Globus pallidus (tissue), 1 donor: Measurements from ENCODE around the gene CLSTN2.

Source experiments
- DNase-seq: peaks from one replicate; pipeline ENCODE4 v3.0.0-alpha.2; 2015; ENCODE audit warnings: low spot score

CLSTN2 gene

DNA sequence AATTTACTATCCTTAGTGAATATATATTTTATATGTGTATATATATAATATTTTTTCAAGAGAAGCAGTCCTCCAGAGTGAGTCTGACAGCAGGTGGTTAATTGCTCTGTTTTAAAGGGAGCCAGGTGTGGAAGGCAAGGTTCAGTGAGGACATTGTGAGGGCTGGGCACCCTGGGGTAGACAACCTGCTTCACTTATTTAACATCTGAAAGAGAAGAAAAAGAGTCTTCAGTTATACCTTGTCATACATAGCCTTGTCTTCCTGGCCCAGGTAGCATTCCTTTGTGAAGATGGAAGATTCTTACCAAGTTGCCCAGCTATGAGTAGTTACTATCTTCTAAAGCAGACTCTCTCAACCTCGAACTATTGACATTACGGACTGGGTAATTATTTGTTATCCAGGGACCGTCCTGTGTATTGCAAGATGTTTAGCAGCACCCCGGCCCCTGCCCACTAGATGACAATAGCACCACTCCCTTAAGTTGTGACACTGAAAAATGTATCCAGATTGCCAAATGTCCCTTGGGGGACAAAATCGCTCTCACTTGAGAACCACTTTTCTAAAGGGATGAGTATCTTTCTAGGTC is 406.9 kb downstream of the CLSTN2 start:
- no peak for DNase-seq

DNA sequence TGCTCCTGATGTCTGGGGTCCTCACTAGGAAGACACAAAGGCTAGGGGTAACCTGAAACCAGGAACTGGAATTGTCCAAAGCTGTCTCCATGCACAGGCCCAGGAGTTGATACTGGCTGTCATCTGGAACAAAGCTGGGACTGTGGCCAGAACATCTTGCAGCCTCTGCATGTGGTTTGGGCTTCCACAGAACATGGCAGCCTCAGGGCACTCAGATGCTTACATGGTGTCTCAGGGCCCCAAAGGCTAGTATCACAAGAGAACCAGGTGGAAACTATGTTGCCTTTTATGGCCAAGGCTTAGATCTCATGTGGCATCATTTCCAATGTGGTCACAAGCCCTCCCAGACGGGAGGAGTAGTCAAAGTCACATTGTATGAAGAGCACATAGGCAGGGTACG is 407.7 kb downstream of the CLSTN2 start:
- DNase-seq: no peak

DNA sequence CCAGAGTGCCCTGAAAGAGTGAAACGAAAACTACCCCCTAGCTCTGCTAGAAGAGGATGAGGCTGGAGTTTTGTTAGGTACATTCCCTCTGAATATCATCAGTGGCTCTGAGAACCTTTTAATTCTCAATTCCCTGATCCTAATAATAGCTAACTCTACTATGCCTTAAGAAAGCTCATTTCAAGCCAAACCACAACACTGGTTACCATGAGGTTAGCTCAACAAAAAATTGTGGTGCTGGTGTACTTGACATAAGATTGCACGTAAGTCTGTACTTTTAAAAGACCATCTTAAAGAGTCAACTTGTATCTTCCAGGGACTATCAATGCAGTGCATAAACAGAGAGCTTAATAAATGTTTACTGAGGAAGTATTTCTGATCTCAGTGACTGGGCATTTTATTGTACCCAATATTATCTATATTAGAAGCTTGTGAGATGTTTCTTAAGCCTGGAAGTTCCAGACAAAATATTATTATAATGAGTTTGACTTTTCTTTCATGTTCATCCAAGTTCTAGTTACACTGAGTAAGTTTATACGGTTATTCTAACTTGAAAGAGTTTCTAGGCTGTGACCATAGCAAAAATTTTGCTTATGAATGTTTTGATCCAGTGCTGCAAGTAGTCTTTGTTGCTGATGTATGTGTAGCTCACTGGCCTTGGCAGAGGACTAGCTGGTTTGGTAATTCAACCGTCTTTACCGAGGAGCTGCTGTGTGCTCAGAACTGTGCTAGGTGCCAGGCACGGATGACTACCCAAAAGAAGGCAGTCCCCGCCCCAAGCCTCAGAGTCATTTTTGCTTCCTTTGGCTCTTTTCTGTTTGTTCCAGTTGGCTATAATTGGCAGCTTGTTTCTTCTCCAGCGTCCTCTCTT is 408.5 kb downstream of the CLSTN2 start:
- no peak for DNase-seq

DNA sequence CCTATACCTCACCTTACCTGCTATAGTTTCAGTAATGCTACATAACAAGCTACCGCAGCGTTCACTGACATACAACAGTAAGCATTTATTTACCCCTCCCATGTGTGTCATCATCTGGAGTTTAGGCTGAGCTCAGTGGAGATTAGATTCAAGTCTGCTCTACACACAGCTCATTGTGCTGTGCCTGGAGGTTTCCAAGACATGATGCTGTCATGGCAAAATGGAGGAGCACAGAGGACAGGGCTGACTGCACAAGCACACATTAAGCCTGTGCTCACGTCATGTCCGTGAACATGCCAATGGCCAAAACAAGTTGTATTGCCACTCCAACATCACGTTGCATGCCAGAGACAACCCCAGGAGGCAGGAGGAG is 409.1 kb downstream of the CLSTN2 start:
- DNase-seq: no peak

DNA sequence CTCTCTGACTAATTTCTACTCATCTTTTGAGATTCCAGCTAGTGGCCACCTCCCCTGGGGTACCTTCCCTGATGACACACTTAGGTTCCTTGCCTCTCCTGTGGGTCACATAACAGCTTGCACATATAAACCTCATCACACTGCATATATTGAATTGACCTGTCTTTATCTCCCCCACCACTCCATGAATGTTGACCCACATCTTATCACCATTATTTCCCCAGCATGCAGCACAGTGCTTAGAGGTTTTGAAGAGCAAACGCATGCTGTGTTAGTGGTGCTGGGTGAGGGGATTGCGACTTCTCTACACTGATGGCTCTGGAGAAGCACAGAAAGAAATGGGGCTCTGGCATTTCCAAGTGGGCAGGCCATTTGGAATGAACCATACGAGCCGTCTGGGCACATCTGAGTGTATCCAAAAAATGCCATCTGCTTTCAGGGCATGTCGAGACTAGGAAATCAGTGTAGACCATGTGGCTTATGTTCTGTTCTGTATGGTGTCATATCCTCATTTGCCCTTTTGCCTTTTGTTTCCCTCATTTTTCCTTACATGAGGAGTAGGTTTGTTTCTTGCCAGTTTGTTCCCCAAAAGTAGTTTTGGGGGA is 409.7 kb downstream of the CLSTN2 start:
- DNase-seq: no peak

DNA sequence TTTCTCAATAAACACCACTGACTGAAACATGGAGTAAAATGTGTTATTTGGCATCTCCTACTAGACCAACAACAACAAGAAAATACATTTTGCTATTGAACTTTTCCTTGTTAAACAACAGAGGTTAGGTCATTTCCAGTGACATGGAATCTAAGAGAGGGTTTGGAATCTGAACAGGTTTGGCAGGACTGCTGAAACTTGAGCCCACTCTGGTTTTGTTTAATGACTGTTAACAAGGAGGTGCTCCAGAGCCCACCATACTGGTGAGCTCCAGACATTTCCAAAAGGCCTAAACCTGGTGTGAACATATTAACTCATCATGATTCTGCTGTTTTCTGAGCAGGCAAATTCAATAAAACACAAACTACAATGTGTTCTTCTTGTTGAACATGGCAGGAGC is 412.2 kb downstream of the CLSTN2 start:
- no peak for DNase-seq

DNA sequence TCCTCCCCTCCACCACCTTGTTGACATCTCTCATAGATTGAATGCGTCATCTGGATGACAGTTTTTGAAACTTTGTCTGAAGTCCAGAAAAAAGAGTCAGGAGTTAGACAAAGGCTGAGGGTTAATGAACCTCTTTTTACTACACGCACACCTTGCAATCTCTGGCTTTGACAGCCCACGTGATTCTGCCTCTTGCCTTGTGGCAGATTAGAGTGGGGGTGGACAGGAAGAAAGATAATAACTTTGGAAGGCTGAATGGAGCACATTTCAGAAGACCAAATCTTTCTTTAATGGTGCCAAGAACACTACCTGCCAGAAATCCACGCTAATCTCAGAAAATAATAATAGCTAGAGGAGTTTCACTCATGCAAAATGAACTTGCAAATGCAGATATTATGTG is 415.0 kb downstream of the CLSTN2 start:
- no peak for DNase-seq

DNA sequence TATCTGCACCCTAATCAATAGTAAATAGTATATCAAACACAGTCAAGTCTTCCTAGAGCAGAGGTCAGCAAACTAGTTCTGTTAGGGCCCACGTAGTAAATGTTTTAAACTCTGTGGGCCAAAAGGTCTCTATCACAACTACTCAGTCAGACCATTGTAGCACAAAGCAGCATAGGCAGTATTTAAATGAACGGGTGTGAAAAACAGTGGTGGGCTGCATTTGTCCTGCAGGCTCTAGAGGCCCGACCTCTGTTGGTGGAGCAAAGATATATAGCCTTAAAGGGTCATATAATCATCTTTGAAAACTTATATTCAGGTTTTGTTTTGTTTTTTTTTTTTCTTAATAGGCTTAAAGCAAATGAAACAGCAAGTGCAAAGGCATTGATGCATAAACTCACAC is 416.5 kb downstream of the CLSTN2 start:
- no peak for DNase-seq

DNA sequence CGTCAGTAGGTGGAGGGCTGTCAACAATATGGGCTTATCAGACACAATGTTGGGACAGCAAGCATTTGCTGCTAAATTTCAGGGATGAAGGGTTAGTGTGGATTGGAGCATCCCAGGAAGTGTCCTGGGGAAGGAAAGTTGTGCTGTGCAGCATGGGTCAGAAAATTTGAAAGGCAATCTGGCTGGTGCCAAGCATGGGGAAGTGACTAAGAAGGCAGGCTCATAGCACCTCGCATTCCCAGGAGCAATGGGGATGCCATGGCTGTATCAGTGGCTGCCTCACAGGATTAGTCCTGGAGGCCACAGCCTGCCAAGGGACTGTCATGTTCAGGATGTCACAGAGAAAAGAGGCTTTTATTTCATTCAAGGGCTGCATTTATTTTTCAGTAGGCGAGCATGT is 420.5 kb downstream of the CLSTN2 start:
- no peak for DNase-seq

DNA sequence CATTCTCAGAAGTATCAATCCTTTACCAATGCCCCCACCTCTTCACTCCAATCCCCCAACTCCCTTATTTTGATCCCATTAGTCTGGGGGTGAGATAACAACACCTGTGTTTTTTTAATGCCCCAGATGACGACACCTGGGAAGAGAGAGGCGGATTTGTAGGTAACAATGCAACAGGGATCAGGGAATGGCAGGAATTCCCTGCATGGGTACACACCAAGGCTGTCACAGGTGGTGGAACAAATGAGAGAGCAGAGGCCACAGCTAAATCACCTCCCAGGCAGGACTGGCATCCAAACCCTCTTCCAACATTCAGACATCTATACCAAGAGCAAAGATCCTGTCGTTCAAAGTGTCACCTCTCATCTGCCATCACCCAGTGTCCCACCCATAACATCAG is 423.7 kb downstream of the CLSTN2 start:
- no peak for DNase-seq

DNA sequence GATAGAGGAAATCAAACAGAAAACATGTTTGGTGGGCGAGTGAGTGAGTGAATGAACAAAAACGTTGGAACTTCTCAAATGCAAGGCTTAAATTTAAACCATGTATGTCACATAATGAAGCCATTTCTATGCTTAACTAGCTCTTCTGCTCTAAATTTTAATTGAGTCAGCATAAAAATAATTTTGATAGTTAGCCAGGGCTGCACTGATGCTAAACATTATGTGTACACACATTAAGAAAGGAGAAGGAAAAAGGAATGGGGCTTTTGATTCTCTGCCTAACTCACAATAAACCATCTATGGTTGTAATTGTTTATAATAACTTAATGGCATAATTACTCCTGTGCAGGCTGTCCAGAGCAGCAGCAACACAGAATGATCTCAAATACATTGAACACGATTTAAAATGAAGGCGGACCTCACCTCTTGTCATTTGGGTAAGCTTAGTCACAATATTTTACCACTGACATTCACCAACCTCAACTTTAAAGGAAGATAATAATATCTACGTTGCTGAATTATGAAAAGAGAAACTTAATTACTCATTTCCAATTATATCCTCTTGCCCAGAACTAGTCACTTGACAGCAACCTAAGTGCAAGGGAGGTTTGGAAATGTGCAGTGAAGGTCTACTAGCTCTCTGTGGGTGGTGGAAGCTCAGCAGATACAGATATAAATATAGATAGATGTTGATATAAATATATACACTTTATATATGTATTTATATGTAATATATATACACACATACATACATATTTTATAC is 424.4 kb downstream of the CLSTN2 start:
- no peak for DNase-seq

DNA sequence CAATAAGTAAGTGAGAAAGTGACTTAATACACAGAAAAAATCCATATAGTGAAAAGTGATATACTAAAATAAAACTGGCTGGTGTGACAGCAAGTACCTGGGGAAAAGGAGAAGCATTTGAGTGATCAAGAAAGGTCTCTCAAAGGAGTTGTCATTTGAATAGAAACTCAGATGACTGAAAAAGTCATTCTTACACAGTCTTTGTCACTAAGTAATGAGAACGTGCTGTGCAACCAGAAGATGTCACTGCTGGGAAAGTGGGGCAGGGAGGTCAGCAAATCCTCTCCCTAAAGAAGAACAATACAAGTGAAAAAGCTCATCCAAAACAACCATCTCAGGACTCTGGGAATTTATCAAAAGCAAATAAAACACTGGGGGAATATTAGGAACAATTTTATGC is 425.3 kb downstream of the CLSTN2 start:
- DNase-seq: no peak

DNA sequence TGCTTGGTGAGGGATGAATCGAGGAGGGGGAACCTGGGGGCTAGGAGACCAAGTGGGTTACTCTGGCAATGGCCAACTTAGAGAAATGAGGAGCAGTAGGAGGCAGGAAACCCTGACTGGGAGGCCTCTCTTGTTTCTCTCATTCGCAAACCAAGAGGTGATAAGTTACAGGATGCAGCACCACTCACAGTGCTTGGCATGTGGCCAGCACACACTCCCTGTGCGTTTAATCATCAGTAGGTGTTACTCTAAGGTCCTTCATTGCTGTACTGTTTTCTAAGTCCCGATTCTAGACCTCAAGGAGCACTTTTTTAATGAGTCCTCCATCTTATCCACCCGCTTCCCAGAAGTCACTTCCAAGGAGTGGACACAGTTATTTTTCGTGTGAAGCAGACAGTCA is 428.8 kb downstream of the CLSTN2 start:
- no peak for DNase-seq

DNA sequence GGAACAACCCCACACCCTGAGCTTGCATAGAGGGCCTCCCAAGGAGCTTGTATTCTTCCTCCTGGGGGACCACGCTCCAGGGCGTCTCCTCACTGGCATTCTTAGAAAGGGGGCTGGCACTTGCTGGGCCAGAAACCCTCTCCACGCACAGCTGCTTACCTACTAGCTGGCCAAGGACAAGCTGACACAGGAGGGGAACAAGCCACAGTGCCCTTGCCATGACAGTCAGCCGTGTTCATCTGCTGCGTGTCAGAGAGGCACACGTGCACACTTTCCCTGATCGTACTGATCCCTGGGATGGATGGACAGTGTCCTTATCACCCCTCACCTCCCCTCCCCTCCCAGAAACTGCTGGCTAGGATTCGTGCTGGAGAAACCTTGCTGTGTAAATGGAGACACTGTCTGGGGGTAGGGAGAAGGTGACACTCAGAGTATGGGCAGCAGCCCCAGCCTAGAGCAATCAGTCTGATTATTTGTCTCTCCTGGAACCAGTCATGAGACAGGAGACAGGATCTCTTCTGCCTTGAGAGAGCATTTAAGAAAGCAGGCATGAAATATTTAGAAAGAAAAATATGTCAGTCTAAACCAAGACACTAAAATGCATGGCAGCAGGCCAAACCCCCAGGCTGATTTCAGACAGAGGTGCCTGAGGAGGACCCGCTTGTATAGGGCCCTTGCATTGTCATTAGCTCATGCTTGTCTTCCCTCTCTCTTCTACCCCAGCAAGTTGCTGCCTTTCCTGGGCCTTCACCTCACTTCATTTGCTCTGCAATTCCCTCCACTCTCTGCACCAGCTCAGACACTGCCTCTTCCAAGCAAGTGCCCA is 431.1 kb downstream of the CLSTN2 start:
- no peak for DNase-seq

DNA sequence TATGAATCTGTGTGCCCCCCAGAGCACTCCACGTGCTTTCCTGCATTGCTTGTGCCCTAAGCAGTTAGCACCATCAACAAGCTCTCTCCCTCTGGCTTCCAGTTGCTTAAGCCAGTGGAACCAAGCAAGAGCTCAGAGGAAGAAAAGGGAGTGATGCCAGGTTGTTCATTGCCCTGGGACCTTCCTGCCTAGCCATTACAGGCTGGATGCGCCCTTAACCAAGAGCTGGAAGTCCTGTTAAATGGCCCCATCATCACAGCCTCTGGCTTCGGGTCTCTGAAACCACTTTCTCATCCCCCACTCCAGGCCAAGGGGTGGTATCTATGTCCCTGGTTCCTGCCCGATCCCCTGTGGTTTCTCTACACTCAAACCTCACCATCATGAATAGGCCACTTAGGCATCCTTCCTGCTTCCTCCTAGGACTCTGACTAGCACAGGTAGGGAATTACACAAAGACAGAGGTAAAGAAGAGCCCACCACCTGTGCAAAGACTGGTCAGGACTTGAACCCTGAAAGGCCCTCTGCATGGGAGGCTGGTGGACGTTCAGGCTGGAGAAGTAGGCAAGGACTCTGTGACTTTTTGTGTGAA is 433.3 kb downstream of the CLSTN2 start:
- no peak for DNase-seq

DNA sequence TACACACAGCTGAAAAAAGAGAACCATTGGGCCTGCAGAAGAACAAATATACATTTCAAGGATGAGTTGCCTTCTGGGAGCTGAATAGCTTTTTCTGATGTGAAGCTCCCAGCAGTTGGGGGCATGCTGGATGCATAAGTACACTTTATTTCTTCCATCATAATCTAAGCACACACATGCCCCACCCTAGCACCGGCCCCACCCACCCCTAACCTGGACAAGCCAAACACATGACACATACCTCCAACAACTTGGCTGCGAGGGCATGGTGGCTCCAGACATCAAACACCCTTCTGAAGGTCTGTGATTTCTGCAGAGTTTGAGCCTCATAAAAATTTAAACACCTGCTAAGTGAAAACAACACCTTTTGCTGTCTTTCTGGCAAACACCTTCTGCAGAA is 435.7 kb downstream of the CLSTN2 start:
- DNase-seq: no peak

DNA sequence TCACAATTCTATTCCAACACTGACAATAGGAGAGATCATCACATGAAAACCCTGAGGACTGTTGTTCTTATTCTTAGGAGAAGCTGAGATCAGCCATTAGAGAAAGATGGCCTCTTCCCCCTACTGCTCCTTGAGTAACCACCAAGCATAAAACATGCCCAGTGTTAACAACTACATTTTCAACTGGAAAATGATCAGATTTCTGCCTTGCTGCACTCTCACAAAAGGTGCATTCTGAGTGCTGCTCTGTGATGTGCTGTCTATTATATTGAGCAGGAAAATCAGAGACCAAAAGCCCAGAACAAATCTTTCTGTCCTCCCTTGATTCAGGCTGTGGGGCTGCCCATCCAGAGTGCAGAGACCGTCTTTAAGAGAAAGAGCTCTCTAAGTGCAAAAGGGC is 438.2 kb downstream of the CLSTN2 start:
- DNase-seq: no peak

DNA sequence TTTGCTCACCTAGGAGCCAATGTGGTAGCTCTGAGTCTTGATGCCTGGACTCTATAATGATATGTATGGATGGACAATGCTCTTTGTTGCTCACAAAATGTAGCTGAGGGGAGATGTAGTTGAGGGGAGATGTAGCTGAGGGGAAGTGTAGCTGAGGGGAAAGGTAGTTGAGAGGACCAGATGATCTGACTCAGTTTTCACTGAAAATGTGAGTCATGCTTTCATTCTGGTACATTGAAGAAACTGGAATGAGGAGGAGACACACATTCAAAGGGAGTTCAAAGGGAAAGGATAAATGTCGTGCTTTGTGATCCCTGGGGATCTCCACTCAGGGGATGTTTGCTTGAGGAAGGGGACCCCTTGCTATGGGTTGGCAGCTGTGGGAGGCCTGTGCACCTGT is 440.0 kb downstream of the CLSTN2 start:
- no peak for DNase-seq

DNA sequence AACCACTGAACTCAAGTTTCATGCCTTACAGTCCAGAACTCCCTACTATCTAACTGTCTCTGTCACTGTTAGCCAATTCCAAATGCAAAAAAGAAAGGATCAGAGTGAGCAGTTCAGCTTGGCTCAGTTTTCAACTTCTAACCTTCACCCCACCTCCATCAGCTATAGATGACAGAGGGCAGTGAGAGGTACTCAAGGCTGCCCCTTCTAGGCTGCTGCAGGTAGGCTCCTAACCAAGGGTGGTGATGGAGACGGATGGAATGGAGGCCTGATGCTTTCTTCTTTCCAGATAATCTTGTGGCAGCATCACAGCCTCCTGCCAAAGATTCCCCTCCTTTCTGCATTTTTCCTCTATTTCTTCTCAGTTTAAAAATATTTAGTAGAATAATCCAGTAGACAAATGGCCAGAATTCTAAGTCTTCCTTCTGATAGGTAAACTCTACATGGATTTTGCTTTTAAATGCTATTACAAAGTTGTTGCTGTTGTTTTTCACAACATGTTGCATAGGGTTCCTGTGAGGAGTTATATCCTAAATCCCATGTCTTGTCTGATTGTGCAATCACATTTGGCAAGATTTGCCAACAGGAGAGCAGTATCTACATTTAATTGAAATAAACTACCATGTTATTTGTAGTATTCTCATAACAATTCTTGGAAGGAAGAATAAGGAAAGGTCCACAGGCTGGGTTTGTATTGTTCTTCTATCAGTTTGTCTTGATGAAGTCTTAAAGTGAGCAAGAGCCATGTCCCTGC is 441.3 kb downstream of the CLSTN2 start:
- DNase-seq: no peak

DNA sequence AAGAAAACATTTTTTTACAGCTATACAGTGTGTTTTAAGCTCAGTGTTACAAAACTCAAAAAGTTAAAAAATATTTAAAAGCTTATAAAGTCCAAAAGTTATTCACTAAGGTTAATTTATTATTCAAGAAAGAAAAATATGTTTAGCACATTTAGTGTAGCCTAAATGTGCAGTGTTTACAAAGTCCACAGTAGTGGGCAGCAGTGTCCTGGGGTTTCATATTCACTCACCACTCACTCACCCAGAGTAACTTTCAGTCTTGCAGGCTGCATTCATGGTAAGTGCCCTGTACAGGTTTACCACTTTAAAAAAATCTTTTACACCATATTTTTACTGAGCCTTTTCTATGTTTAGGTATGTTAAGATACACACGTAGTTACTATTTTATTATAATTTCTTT is 442.7 kb downstream of the CLSTN2 start:
- no peak for DNase-seq
